Right lobe of liver (tissue), 4 donors: Measurements from ENCODE around the gene LDLRAD4.

Experiments used
- CTCF ChIP-seq, 4 donors: fragments of 200-600 bp in 3 of 4; fragments of 450-650 bp in 1 of 4; IDR thresholded peaks; one replicate each; pipeline versions ENCODE4 v1.5.1 to v1.8.0; 2016 to 2022; ENCODE audit warnings: antibody characterized with exemption in 4 of 4, mild to moderate bottlenecking in 2 of 4
- POLR2A ChIP-seq: fragments of 450-650 bp; IDR thresholded peaks from one replicate; pipeline ENCODE4 v1.6.1; 2017; ENCODE audit warnings: antibody characterized with exemption, mild to moderate bottlenecking
- donor health status: DM: no; HTN: no; CAD: no.
- donor health status: DM: no; HTN: no; CAD: no.
- donor health status: DM: no; HTN: yes; CAD: no.

DNA sequence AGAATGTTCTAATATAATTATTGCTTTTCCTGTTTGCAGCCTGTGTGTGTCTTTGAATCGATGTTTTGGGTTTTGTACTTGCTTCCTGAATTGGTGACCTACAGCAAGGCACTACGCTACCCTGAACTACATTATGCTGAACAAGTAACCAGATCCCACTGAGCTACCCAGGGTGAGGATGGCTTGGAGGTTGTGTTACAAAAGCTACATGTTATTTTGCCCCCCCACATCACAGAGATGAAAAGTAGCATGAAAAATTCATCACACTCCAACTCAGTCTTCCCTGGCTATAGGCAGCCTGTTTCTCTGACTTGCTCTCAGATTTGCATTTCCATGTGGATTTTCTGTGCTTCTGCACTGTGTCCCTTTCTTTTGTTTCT is 162.1 kb downstream of the LDLRAD4 start:
- no peak for TF ChIP-seq CTCF (IDR thresholded peaks at IDR 0.05)
- no peak for TF ChIP-seq POLR2A
